GM12892 (cell line): ENCODE data around the gene MLF2.
A peak's percentile ranks its signal among the peaks of the same experiment; 100 is the strongest.
"Not testable (repeated sequence)": the region's sequence is repeated elsewhere in the genome, so short reads cannot be mapped to it uniquely, and the experiment has no call there.

ENCODE experiments used
- DNase-seq: peaks from one replicate; pipeline ENCODE4 v3.0.0; 2011; ENCODE audit not compliant: insufficient read length
- FAIRE-seq: peaks from 2 replicates; lab custom pipeline; 2011; peaks lifted over from hg19 to GRCh38; lab: Jason Lieb, UNC
- POLR2A ChIP-seq: IDR thresholded peaks from 2 replicates; pipeline ENCODE4 v1.6.1; 2011; ENCODE audit warnings: low read depth, low read length, control low read depth
- POLR2AphosphoS5 ChIP-seq: IDR thresholded peaks from 2 replicates; pipeline ENCODE4 v1.6.1; 2011; ENCODE audit warnings: low read depth, low read length, control low read depth
- TAF1 ChIP-seq: IDR thresholded peaks from 2 replicates; pipeline ENCODE4 v1.6.1; 2011; ENCODE audit warnings: low read depth, mild to moderate bottlenecking, control low read depth, low read length, borderline replicate concordance

The MLF2 gene

GRCh38 chr12:6742834-6743233 is 10.1 kb downstream of the MLF2 start:
- no peak for FAIRE-seq
- DNase-seq: no peak
- TF ChIP-seq POLR2A (no peak), POLR2AphosphoS5 (no peak)

GRCh38 chr12:6742080-6742479 is 10.9 kb downstream of the MLF2 start:
- not testable (repeated sequence) for FAIRE-seq, DNase-seq

- FAIRE-seq: no peak
- DNase-seq: no peak
- TF ChIP-seq POLR2A: no peak
- no peak for TF ChIP-seq POLR2AphosphoS5
Observed at GRCh38 chr12:6736754-6737153, 16.2 kb downstream of the MLF2 start.

GRCh38 chr12:6735448-6736191 is 17.3 kb downstream of the MLF2 start:
- DNase-seq (no peak), FAIRE-seq (no peak)
- TF ChIP-seq POLR2A (no peak), TAF1 (no peak), POLR2AphosphoS5 (no peak)

- no peak for FAIRE-seq
- DNase-seq: no peak
- TF ChIP-seq POLR2AphosphoS5 (no peak), TAF1 (no peak), POLR2A (no peak)
Observed at GRCh38 chr12:6734506-6735387, 18.2 kb downstream of the MLF2 start.

GRCh38 chr12:6730169-6730568 is 22.8 kb downstream of the MLF2 start:
- DNase-seq (no peak), FAIRE-seq (no peak)
- TF ChIP-seq POLR2A: no peak
- no peak for TF ChIP-seq POLR2AphosphoS5
- no peak for TF ChIP-seq TAF1

- DNase-seq: no peak
- FAIRE-seq: no peak
- TF ChIP-seq TAF1: no peak
- TF ChIP-seq POLR2A: no peak
Observed at GRCh38 chr12:6729186-6729585, 23.8 kb downstream of the MLF2 start.

- FAIRE-seq: no peak
- TF ChIP-seq POLR2AphosphoS5 (no peak), POLR2A (no peak), TAF1 (no peak)
Observed at GRCh38 chr12:6725350-6725749, 27.6 kb downstream of the MLF2 start.

GRCh38 chr12:6724409-6724797 is 28.5 kb downstream of the MLF2 start:
- no peak for TF ChIP-seq POLR2A
- TF ChIP-seq POLR2AphosphoS5: no peak; the same call in none of the 2 replicates
- TF ChIP-seq TAF1: no peak
- DNase-seq (no peak), FAIRE-seq (peak; percentile 81)

More at GRCh38 chr12:6725350-6725749, 27.6 kb downstream of the MLF2 start:
- DNase-seq: no peak

GRCh38 chr12:6723607-6724408 is 29.1 kb downstream of the MLF2 start, which contains the start of gene COPS7A:
Gene COPS7A (plus strand): TSS chr12:6724046. CDS start chr12:6724657, 611 bp downstream.
- FAIRE-seq (peak; percentile 94), DNase-seq (peak; percentile 97)
- no peak; the same call in 1 of the 2 replicates for TF ChIP-seq TAF1
- peak; percentile 91 for TF ChIP-seq POLR2AphosphoS5
- peak; percentile 92 for TF ChIP-seq POLR2A

GRCh38 chr12:6722863-6723262 is 30.1 kb downstream of the MLF2 start:
- DNase-seq: no peak
- no peak for FAIRE-seq
- no peak for TF ChIP-seq TAF1
- no peak for TF ChIP-seq POLR2A
- TF ChIP-seq POLR2AphosphoS5: no peak
